GM12878 (cell line): ENCODE results near the gene SLC30A7. TPM values are rescaled to one million over a fixed set of nuclear protein-coding genes. Genes with fewer than 3 reads are reported as not detected.

Experiments
- ATAC-seq: fragments of 200-7000 bp; cut with Tn5 transposase; 3 replicates; pipeline ENCODE4 v1.9.1; 2020; ENCODE audit warnings: mild to moderate bottlenecking, moderate library complexity
- BruUV-seq: library from RNA; stranded (reverse); fragments of 400-500 nt; replicated peaks from 2 replicates; lab custom pipeline; 2021; lab: Mats Ljungman, UMichigan
- CTCF ChIA-PET: fragments of 300-600 bp; sonication (Branson Sonifier 250); formaldehyde crosslinking; extraction: SDS; loops from one replicate; lab custom pipeline; 2021; ENCODE audit warnings: inconsistent platforms; lab: Yijun Ruan, JAX
- POLR2A ChIA-PET: fragments of 350-600 bp; formaldehyde crosslinking; extraction: SDS; loops from one replicate; lab custom pipeline; 2021; ENCODE audit warnings: inconsistent platforms; lab: Charles Lee
- RAD21 ChIA-PET: fragments of 300-600 bp; sonication (Branson Sonifier 250); formaldehyde crosslinking; loops from one replicate; lab custom pipeline; 2023; ENCODE audit warnings: antibody characterized with exemption; ENCODE audit not compliant: unreplicated experiment; lab: Charles Lee
- SMC1A ChIA-PET: fragments of 300-600 bp; sonication (Branson Sonifier 250); formaldehyde crosslinking; loops from one replicate; lab custom pipeline; 2023; ENCODE audit not compliant: unreplicated experiment, uncharacterized antibody; lab: Charles Lee
- DNase-seq: peaks from one replicate; pipeline ENCODE4 v3.0.0-alpha.2; 2011; ENCODE audit warnings: low read depth, low spot score
- FAIRE-seq: peaks from 3 replicates; lab custom pipeline; 2011; peaks lifted over from hg19 to GRCh38; lab: Jason Lieb, UNC
- H2AFZ ChIP-seq: 2 replicates; pipeline ENCODE4 v1.6.0; 2011; ENCODE audit warnings: low read depth, low read length, control low read depth; ENCODE audit not compliant: control insufficient read depth
- H3K27ac ChIP-seq: 2 replicates; pipeline ENCODE4 v1.5.1; 2011; ENCODE audit warnings: control low read depth; ENCODE audit not compliant: control insufficient read depth, insufficient read depth
- H3K27me3 ChIP-seq, 2 experiments: replicated peaks in 1 of 2; 2 replicates each; pipeline versions ENCODE4 v1.6.0 to v1.6.1; 2011; ENCODE audit warnings: low read length in 1 of 2; ENCODE audit not compliant: control insufficient read depth in 2 of 2, insufficient read depth in 2 of 2
- H3K36me3 ChIP-seq, 2 experiments: 2 replicates each; pipeline ENCODE4 v1.5.1; 2011; ENCODE audit warnings: low read length in 1 of 2; ENCODE audit not compliant: control insufficient read depth in 2 of 2, insufficient read depth in 2 of 2
- H3K4me1 ChIP-seq: 2 replicates; pipeline ENCODE4 v1.6.1; 2011; ENCODE audit warnings: mild to moderate bottlenecking, low read length, moderate library complexity, mixed read lengths; ENCODE audit not compliant: control insufficient read depth, insufficient read depth
- H3K4me2 ChIP-seq: 2 replicates; pipeline ENCODE4 v1.6.0; 2011; ENCODE audit warnings: control low read depth; ENCODE audit not compliant: control insufficient read depth, insufficient read depth
- H3K4me3 ChIP-seq: fragments of 200-600 bp; sonication (generic); 2 replicates; pipeline ENCODE4 v1.5.1; 2016
- H3K79me2 ChIP-seq: 2 replicates; pipeline ENCODE4 v1.6.0; 2011; ENCODE audit warnings: low read length; ENCODE audit not compliant: control insufficient read depth, insufficient read depth
- H3K9ac ChIP-seq: 2 replicates; pipeline ENCODE4 v1.8.0; 2011; ENCODE audit warnings: low read length, control low read depth, mixed read lengths; ENCODE audit not compliant: control insufficient read depth, insufficient read depth
- H3K9me3 ChIP-seq: replicated peaks from 3 replicates; pipeline ENCODE4 v1.5.1; 2011; ENCODE audit warnings: mild to moderate bottlenecking, low read length; ENCODE audit not compliant: control insufficient read depth, insufficient read depth
- H4K20me1 ChIP-seq: 2 replicates; pipeline ENCODE4 v1.6.0; 2011; ENCODE audit not compliant: control insufficient read depth, insufficient read depth
- ATF3 ChIP-seq: IDR thresholded peaks from 2 replicates; pipeline ENCODE4 v1.6.1; 2011; ENCODE audit warnings: low read depth, mild to moderate bottlenecking, low read length, moderate library complexity, borderline replicate concordance; ENCODE audit errors: extremely low read depth
- BRCA1 ChIP-seq: IDR thresholded peaks from 2 replicates; pipeline ENCODE4 v1.6.1; 2011; ENCODE audit warnings: low read depth, low read length, improper control_type of control experiment
- CHD4 ChIP-seq: fragments of 200-600 bp; sonication (generic); IDR thresholded peaks from 2 replicates; pipeline ENCODE4 v1.6.1; 2016; ENCODE audit warnings: mild to moderate bottlenecking
- E2F8 ChIP-seq: fragments of 450-650 bp; IDR thresholded peaks from 2 replicates; pipeline ENCODE4 v1.6.1; 2018; ENCODE audit warnings: mild to moderate bottlenecking, low read depth, moderate library complexity; ENCODE audit not compliant: partially characterized antibody
- IRF5 ChIP-seq: fragments of 450-650 bp; IDR thresholded peaks from 2 replicates; pipeline ENCODE4 v1.6.1; 2017; ENCODE audit warnings: borderline replicate concordance
- NFIC ChIP-seq: IDR thresholded peaks from 2 replicates; pipeline ENCODE4 v1.6.1; 2012; ENCODE audit warnings: low read depth, mild to moderate bottlenecking, inconsistent platforms, low read length, moderate library complexity
- PAX5 ChIP-seq: IDR thresholded peaks from 2 replicates; pipeline ENCODE4 v1.6.1; 2011; ENCODE audit warnings: low read depth, low read length, borderline replicate concordance
- RCOR1 ChIP-seq: conservative IDR thresholded peaks from 2 replicates; pipeline ENCODE4 v1.6.1; 2012; ENCODE audit warnings: low read depth, low read length, improper control_type of control experiment
- SUPT20H ChIP-seq: IDR thresholded peaks from 2 replicates; pipeline ENCODE4 v1.6.1; 2011; ENCODE audit warnings: low read depth, mild to moderate bottlenecking, low read length, moderate library complexity, borderline replicate concordance; ENCODE audit not compliant: control insufficient read depth
- WGBS: methylation state at CpG from one replicate; pipeline ENCODE4 v1.1.6; 2016; ENCODE audit warnings: low lambda C conversion rate; ENCODE audit not compliant: insufficient replicate concordance, insufficient coverage; ENCODE audit errors: missing lambda C conversion rate; 5-methylcytosine and 5-hydroxymethylcytosine counted together
- in situ Hi-C: fragments of 300-500 bp; cut with MboI; formaldehyde crosslinking; loops from 9 replicates; pipeline ENCODE4 v1.14.3; 2018; ENCODE audit warnings: mixed read lengths
- intact Hi-C: fragments of 100-400 bp; cut with micrococcal nuclease; formaldehyde crosslinking; loops from one replicate; pipeline ENCODE4 v1.14.2; 2022; ENCODE audit not compliant: unreplicated experiment
- polyA plus RNA-seq, 11 experiments: library from polyadenylated mRNA; depleted of rRNA in 4 of 11; unstranded in 6 of 11; stranded (reverse) in 5 of 11; fragments of >200 nt; fragmentation: Nextera tagmentation in 4 of 11; fragmentation: Illumina TruSeq in 1 of 11; extraction: Ambion mirVana in 4 of 11; extraction: Trizol in 1 of 11; gene quantifications; 1 replicate in 1 of 11; 2 replicates in 10 of 11; pipeline versions ENCODE4 v1.2.1 to v1.2.3, GENCODE V29; 2011 to 2016; ENCODE audit warnings: inconsistent platforms in 2 of 11, missing spikeins in 2 of 11, low read depth in 1 of 11
- total RNA-seq, 4 experiments: library from RNA; depleted of rRNA in 3 of 4; stranded (reverse); fragments of >200 nt in 3 of 4; fragmentation: Illumina TruSeq in 1 of 4; extraction: Trizol in 1 of 4; gene quantifications; 2 replicates each; pipeline versions ENCODE4 v1.2.1 to v1.2.3, GENCODE V29; 2013 to 2021

The SLC30A7 gene
- total and polyA plus RNA-seq, 10 of the 15 experiments (the other 5 are each of a cell fraction or from before 2014, with no cell fraction given): 4.4 to 23.3 (median 16.9) TPM

GRCh38 chr1:100979631-100980030, 83.7 kb downstream of the SLC30A7 start:
- ChIA-PET POLR2A (interaction anchor here (0.8 kb wide), 1 partner anchor 9 kb away, joined by 3 read pairs; no protein-coding TSS in a partner anchor), RAD21 (no interaction called here), SMC1A (interaction anchor here (1.0 to 1.3 kb wide), 3 partner anchors 10 to 22 kb away, joined by 3 to 4 read pairs (median 3); no protein-coding TSS in a partner anchor), CTCF (interaction anchor here (1.0 kb wide), 1 partner anchor 8 kb away, joined by 3 read pairs; no protein-coding TSS in a partner anchor)
- Histone ChIP-seq H3K4me1 (no peaks in the 10 kb centered on the region), H2AFZ (no peak overlapping the region), H3K36me3 (peaks cover 0 to 14% of the 10 kb centered on the region in 2 experiments; a peak in 3 of 4 replicates), H3K79me2 (no peaks in the 10 kb centered on the region), H3K9me3 (no peaks in the 10 kb centered on the region), H4K20me1 (no peaks in the 10 kb centered on the region), H3K4me2 (no peak overlapping the region), H3K27me3 (no peaks in the 10 kb centered on the region), H3K27ac (no peak overlapping the region), H3K4me3 (no peak overlapping the region), H3K9ac (no peak overlapping the region)
- no TSS peak for BruUV-seq
- intact Hi-C loops (no loop called here), in situ Hi-C loops (no loop called here)
- no peak for ATAC-seq
- TF ChIP-seq SUPT20H (no peak), IRF5 (no peak), CHD4 (no peak), BRCA1 (no peak)
- no peak for DNase-seq
- 97% methylated on average over 2 of the region's 2 CpGs for whole genome bisulfite sequencing
- FAIRE-seq: no peak

GRCh38 chr1:100982793-100983192, 86.9 kb downstream of the SLC30A7 start:
- H3K27ac ChIP-seq: no peak overlapping the region
- RAD21 ChIA-PET: no interaction called here
- CTCF ChIA-PET: no interaction called here
- in situ Hi-C loops: no loop called here
- no peak overlapping the region for H2AFZ ChIP-seq
- H3K9me3 ChIP-seq: no peaks in the 10 kb centered on the region
- DNase-seq (no peak), ATAC-seq (no peak), FAIRE-seq (no peak)
- TF ChIP-seq PAX5: no peak
- TF ChIP-seq E2F8: no peak
- no peak for TF ChIP-seq RCOR1
- no peak for TF ChIP-seq NFIC
- TF ChIP-seq ATF3: no peak
- no peaks in the 10 kb centered on the region for H4K20me1 ChIP-seq
- H3K4me3 ChIP-seq: no peak overlapping the region
- H3K4me2 ChIP-seq: no peak overlapping the region
- 97% methylated on average over 4 of the region's 4 CpGs for WGBS
- SMC1A ChIA-PET: interaction anchor here (1.3 kb wide), 1 partner anchor 10 kb away, joined by 4 read pairs; no protein-coding TSS in a partner anchor
- POLR2A ChIA-PET: interaction anchor here (0.6 kb wide), 1 partner anchor 8 kb away, joined by 5 read pairs; no protein-coding TSS in a partner anchor
- intact Hi-C loops: no loop called here
- H3K9ac ChIP-seq: no peak overlapping the region
- no peaks in the 10 kb centered on the region for H3K4me1 ChIP-seq
- no peaks in the 10 kb centered on the region for H3K27me3 ChIP-seq
- H3K36me3 ChIP-seq: peaks cover 0 to 2% of the 10 kb centered on the region in 2 experiments; a peak in 2 of 4 replicates
- no peaks in the 10 kb centered on the region for H3K79me2 ChIP-seq
- BruUV-seq: no TSS peak
